ENCODE results near the gene LRRC8B. TPM values are rescaled to one million over a fixed set of nuclear protein-coding genes. Genes with fewer than 3 reads are reported as not detected.
A peak's percentile ranks its signal among the peaks of the same experiment; 100 is the strongest.

Gene LRRC8B
- total and polyA plus RNA-seq, 2 donors (not counting 1 experiment from before 2014, with no cell fraction given), result 0.83 to 2.8 TPM

GRCh38 chr1:89584211-89584610, 59.6 kb downstream of the LRRC8B start:
- no peak overlapping the region for H3K9ac ChIP-seq (ENCODE audit: insufficient read depth, low read length)
- H3K4me1 ChIP-seq (ENCODE audit: control insufficient read depth, extremely low read depth, insufficient read depth, low read length), result no peaks in the 10 kb centered on the region
- TF ChIP-seq EZH2 (IDR thresholded peaks at IDR 0.05; ENCODE audit: low read length, missing control alignments), result no peak
- TF ChIP-seq, protein P1, sequence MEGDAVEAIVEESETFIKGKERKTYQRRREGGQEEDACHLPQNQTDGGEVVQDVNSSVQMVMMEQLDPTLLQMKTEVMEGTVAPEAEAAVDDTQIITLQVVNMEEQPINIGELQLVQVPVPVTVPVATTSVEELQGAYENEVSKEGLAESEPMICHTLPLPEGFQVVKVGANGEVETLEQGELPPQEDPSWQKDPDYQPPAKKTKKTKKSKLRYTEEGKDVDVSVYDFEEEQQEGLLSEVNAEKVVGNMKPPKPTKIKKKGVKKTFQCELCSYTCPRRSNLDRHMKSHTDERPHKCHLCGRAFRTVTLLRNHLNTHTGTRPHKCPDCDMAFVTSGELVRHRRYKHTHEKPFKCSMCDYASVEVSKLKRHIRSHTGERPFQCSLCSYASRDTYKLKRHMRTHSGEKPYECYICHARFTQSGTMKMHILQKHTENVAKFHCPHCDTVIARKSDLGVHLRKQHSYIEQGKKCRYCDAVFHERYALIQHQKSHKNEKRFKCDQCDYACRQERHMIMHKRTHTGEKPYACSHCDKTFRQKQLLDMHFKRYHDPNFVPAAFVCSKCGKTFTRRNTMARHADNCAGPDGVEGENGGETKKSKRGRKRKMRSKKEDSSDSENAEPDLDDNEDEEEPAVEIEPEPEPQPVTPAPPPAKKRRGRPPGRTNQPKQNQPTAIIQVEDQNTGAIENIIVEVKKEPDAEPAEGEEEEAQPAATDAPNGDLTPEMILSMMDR (conservative IDR thresholded peaks at IDR 0.05 in 1 of 2, IDR thresholded peaks at IDR 0.05 in 1 of 2; ENCODE audit: low read depth in 1 of 2, low read length in 2 of 2), result no peak
- H3K27ac ChIP-seq (ENCODE audit: insufficient read depth, low read length), result no peak overlapping the region
- H3K4me3 ChIP-seq (replicated peaks in 1 of 4; ENCODE audit: control extremely low read depth in 1 of 4, insufficient read depth in 1 of 4, low read depth in 3 of 4, low read length in 4 of 4), result no peak overlapping the region
- H3K79me2 ChIP-seq (ENCODE audit: control insufficient read depth, insufficient read depth, low read length), result no peaks in the 10 kb centered on the region
- no peak for DNase-seq (ENCODE audit: low read depth in 2 of 2)
- no peaks in the 10 kb centered on the region for H3K9me3 ChIP-seq (ENCODE audit: control insufficient read depth, insufficient read depth, low read depth, low read length)
- no peak overlapping the region for H3K4me2 ChIP-seq (ENCODE audit: extremely low read depth, insufficient read depth, low read length)
- H3K36me3 ChIP-seq (ENCODE audit: control insufficient read depth, insufficient read depth, low read length), result no peaks in the 10 kb centered on the region
- no peak overlapping the region for H2AFZ ChIP-seq (ENCODE audit: low read length)
- H4K20me1 ChIP-seq (ENCODE audit: control insufficient read depth, extremely low read depth, insufficient read depth, low read length), result no peaks in the 10 kb centered on the region
- H3K27me3 ChIP-seq (ENCODE audit: control insufficient read depth, insufficient read depth, low read length), result no peaks in the 10 kb centered on the region

DNA sequence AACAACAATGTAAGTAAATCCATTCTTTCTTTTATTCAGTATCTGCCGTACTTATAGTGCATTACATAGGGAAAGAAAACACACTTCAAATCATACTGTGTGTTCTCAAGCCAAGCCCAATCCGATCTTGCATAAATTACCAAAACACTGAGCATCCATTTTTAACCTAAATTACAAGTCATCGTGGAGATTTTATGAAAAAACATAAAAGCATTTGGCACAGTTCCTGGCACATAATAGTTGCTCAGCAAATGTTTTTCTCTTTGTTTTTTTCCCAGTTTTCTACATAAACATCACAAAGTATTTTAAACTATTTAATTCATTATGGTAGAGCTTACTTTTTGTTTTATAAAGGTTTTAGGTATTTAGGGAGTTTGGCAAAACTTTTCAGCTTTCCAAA, 60.2 kb downstream of the LRRC8B start:
- Histone ChIP-seq H3K36me3 (ENCODE audit: control insufficient read depth, insufficient read depth, low read length) (no peaks in the 10 kb centered on the region), H4K20me1 (ENCODE audit: control insufficient read depth, extremely low read depth, insufficient read depth, low read length) (no peaks in the 10 kb centered on the region), H3K9ac (ENCODE audit: insufficient read depth, low read length) (no peak overlapping the region), H3K4me2 (ENCODE audit: extremely low read depth, insufficient read depth, low read length) (no peak overlapping the region), H3K4me3 (replicated peaks in 1 of 4; ENCODE audit: control extremely low read depth in 1 of 4, insufficient read depth in 1 of 4, low read depth in 3 of 4, low read length in 4 of 4) (no peak overlapping the region), H3K27me3 (ENCODE audit: control insufficient read depth, insufficient read depth, low read length) (no peaks in the 10 kb centered on the region), H3K9me3 (ENCODE audit: control insufficient read depth, insufficient read depth, low read depth, low read length) (no peaks in the 10 kb centered on the region), H3K4me1 (ENCODE audit: control insufficient read depth, extremely low read depth, insufficient read depth, low read length) (no peaks in the 10 kb centered on the region), H3K27ac (ENCODE audit: insufficient read depth, low read length) (no peak overlapping the region), H2AFZ (ENCODE audit: low read length) (no peak overlapping the region), H3K79me2 (ENCODE audit: control insufficient read depth, insufficient read depth, low read length) (no peaks in the 10 kb centered on the region)
- no peak for DNase-seq (ENCODE audit: low read depth in 2 of 2)
- TF ChIP-seq EZH2 (IDR thresholded peaks at IDR 0.05; ENCODE audit: low read length, missing control alignments), result no peak
- TF ChIP-seq, protein P1 (conservative IDR thresholded peaks at IDR 0.05 in 1 of 2, IDR thresholded peaks at IDR 0.05 in 1 of 2; ENCODE audit: low read depth in 1 of 2, low read length in 2 of 2), result no peak

DNA sequence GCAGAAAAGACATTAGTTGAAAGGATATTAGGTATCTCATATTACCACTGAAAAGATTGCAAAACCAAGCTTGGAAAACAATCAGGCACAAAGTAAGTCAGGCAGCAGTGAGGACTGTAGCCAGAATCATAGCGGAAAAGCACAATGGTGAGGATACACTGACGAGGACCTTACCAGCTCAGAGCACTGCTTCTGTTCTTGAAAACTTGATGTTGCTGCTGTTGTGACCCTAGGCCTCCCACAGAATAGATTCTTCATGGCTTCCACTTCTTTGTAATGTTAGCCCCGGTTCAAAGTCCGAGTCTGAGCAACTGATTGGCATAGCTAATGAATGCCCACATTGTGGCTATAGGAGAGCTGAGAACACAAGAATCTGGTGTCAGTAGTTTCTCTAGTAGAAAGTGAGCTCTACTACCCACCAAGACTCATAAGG, 63.1 kb downstream of the LRRC8B start:
- no peak overlapping the region for H2AFZ ChIP-seq (ENCODE audit: low read length)
- no peak overlapping the region for H3K27ac ChIP-seq (ENCODE audit: insufficient read depth, low read length)
- H3K9ac ChIP-seq (ENCODE audit: insufficient read depth, low read length), result no peak overlapping the region
- no peak for TF ChIP-seq EZH2 (IDR thresholded peaks at IDR 0.05; ENCODE audit: low read length, missing control alignments)
- TF ChIP-seq, protein P1 (conservative IDR thresholded peaks at IDR 0.05 in 1 of 2, IDR thresholded peaks at IDR 0.05 in 1 of 2; ENCODE audit: low read depth in 1 of 2, low read length in 2 of 2), result no peak
- no peak overlapping the region for H3K4me2 ChIP-seq (ENCODE audit: extremely low read depth, insufficient read depth, low read length)
- no peaks in the 10 kb centered on the region for H3K36me3 ChIP-seq (ENCODE audit: control insufficient read depth, insufficient read depth, low read length)
- no peaks in the 10 kb centered on the region for H4K20me1 ChIP-seq (ENCODE audit: control insufficient read depth, extremely low read depth, insufficient read depth, low read length)
- no peaks in the 10 kb centered on the region for H3K27me3 ChIP-seq (ENCODE audit: control insufficient read depth, insufficient read depth, low read length)
- no peaks in the 10 kb centered on the region for H3K9me3 ChIP-seq (ENCODE audit: control insufficient read depth, insufficient read depth, low read depth, low read length)
- peak; percentile 17 to 30 for DNase-seq (ENCODE audit: low read depth in 2 of 2)
- no peaks in the 10 kb centered on the region for H3K79me2 ChIP-seq (ENCODE audit: control insufficient read depth, insufficient read depth, low read length)
- no peak overlapping the region for H3K4me3 ChIP-seq (replicated peaks in 1 of 4; ENCODE audit: control extremely low read depth in 1 of 4, insufficient read depth in 1 of 4, low read depth in 3 of 4, low read length in 4 of 4)
- no peaks in the 10 kb centered on the region for H3K4me1 ChIP-seq (ENCODE audit: control insufficient read depth, extremely low read depth, insufficient read depth, low read length)

Data from fibroblast of lung (primary cell).